Measurements from ENCODE around the gene FOXJ2. TPM values are rescaled to one million over a fixed set of nuclear protein-coding genes. Genes with fewer than 3 reads are reported as not detected.
A peak's percentile ranks its signal among the peaks of the same experiment; 100 is the strongest.

FOXJ2 gene
- total and polyA plus RNA-seq, 10 of the 15 experiments (the other 5 are each of a cell fraction or from before 2014, with no cell fraction given), result 1.4 to 9.3 (median 4.8) TPM

- no peak for TF ChIP-seq NR2F1 (conservative IDR thresholded peaks at IDR 0.05)
- TF ChIP-seq PAX5 (IDR thresholded peaks at IDR 0.05; ENCODE audit: borderline replicate concordance, low read depth, low read length), result no peak
- TF ChIP-seq, protein P1, sequence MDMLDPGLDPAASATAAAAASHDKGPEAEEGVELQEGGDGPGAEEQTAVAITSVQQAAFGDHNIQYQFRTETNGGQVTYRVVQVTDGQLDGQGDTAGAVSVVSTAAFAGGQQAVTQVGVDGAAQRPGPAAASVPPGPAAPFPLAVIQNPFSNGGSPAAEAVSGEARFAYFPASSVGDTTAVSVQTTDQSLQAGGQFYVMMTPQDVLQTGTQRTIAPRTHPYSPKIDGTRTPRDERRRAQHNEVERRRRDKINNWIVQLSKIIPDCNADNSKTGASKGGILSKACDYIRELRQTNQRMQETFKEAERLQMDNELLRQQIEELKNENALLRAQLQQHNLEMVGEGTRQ (IDR thresholded peaks at IDR 0.05; ENCODE audit: borderline replicate concordance, low read depth, low read length), result no peak
- TF ChIP-seq PAX8 (IDR thresholded peaks at IDR 0.05), result no peak
- TF ChIP-seq BRCA1 (IDR thresholded peaks at IDR 0.05; ENCODE audit: low read depth, low read length), result no peak
- TF ChIP-seq RFX5 (IDR thresholded peaks at IDR 0.05; ENCODE audit: low read depth, low read length), result no peak
- TF ChIP-seq, protein P2, sequence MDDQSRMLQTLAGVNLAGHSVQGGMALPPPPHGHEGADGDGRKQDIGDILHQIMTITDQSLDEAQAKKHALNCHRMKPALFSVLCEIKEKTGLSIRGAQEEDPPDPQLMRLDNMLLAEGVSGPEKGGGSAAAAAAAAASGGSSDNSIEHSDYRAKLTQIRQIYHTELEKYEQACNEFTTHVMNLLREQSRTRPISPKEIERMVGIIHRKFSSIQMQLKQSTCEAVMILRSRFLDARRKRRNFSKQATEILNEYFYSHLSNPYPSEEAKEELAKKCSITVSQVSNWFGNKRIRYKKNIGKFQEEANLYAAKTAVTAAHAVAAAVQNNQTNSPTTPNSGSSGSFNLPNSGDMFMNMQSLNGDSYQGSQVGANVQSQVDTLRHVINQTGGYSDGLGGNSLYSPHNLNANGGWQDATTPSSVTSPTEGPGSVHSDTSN (IDR thresholded peaks at IDR 0.05; ENCODE audit: insufficient replicate concordance, low read depth, low read length), result no peak
- no peak for TF ChIP-seq SREBF1 (IDR thresholded peaks at IDR 0.05; ENCODE audit: low read length)
- no peak for TF ChIP-seq CBX3 (IDR thresholded peaks at IDR 0.05; ENCODE audit: borderline replicate concordance, low read depth)
- TF ChIP-seq JUND (IDR thresholded peaks at IDR 0.05; ENCODE audit: low read depth, low read length), result no peak
- TF ChIP-seq, protein P3, sequence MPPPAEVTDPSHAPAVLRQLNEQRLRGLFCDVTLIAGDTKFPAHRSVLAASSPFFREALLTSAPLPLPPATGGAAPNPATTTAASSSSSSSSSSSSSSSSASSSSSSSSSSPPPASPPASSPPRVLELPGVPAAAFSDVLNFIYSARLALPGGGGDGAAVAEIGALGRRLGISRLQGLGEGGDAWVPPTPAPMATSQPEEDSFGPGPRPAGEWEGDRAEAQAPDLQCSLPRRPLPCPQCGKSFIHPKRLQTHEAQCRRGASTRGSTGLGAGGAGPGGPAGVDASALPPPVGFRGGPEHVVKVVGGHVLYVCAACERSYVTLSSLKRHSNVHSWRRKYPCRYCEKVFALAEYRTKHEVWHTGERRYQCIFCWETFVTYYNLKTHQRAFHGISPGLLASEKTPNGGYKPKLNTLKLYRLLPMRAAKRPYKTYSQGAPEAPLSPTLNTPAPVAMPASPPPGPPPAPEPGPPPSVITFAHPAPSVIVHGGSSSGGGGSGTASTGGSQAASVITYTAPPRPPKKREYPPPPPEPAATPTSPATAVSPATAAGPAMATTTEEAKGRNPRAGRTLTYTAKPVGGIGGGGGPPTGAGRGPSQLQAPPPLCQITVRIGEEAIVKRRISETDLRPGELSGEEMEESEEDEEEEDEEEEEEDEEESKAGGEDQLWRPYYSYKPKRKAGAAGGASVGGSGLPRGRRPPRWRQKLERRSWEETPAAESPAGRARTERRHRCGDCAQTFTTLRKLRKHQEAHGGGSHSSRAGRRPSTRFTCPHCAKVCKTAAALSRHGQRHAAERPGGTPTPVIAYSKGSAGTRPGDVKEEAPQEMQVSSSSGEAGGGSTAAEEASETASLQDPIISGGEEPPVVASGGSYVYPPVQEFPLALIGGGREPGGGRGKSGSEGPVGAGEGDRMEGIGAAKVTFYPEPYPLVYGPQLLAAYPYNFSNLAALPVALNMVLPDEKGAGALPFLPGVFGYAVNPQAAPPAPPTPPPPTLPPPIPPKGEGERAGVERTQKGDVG (CRISPR knock-in tag; IDR thresholded peaks at IDR 0.05), result no peak
- no peak for TF ChIP-seq NFYB (IDR thresholded peaks at IDR 0.05; ENCODE audit: insufficient read depth, low read depth, low read length)
- TF ChIP-seq PRDM15 (CRISPR knock-in tag; IDR thresholded peaks at IDR 0.05), result no peak
- TF ChIP-seq SPI1 (IDR thresholded peaks at IDR 0.05; ENCODE audit: borderline replicate concordance, insufficient read depth, low read depth, low read length), result peak; percentile 94
- TF ChIP-seq HDGF (IDR thresholded peaks at IDR 0.05), result 0 out of 2 replicates have a peak, but pooled peaks have one; percentile 36
- no peak for TF ChIP-seq MYB (IDR thresholded peaks at IDR 0.05; ENCODE audit: borderline replicate concordance, low read depth, low read length)
- no peak for TF ChIP-seq ZNF274 (IDR thresholded peaks at IDR 0.05; ENCODE audit: insufficient read depth, insufficient read length)
- no peak for TF ChIP-seq ZZZ3 (IDR thresholded peaks at IDR 0.05; ENCODE audit: control insufficient read depth, insufficient read length, low read depth)
- no peak for TF ChIP-seq WRNIP1 (IDR thresholded peaks at IDR 0.05; ENCODE audit: borderline replicate concordance, low read depth, low read length)
- peak; percentile 80; the same call in 2 of the 3 replicates for TF ChIP-seq POU2F2 (IDR thresholded peaks at IDR 0.05; ENCODE audit: borderline replicate concordance, low read depth, low read length)
- TF ChIP-seq TCF3 (IDR thresholded peaks at IDR 0.05; ENCODE audit: borderline replicate concordance, insufficient read depth, low read depth, low read length), result no peak
- peak; percentile 79 for TF ChIP-seq IRF4 (IDR thresholded peaks at IDR 0.05; ENCODE audit: low read depth, low read length)
- TF ChIP-seq TARDBP (IDR thresholded peaks at IDR 0.05; ENCODE audit: borderline replicate concordance), result no peak
Observed at GRCh38 chr12:7995266-7995963, 37.1 kb upstream of the FOXJ2 start (continued).
